Osteoblast (primary cell): ENCODE data around the gene NEK5. TPM values are rescaled to one million over a fixed set of nuclear protein-coding genes. Genes with fewer than 3 reads are reported as not detected.
A peak's percentile ranks its signal among the peaks of the same experiment; 100 is the strongest.
"Not testable (repeated sequence)": the region's sequence is repeated elsewhere in the genome, so short reads cannot be mapped to it uniquely, and the experiment has no call there.

Experiments used
- DNase-seq: peaks from one replicate; pipeline ENCODE4 v3.0.0; 2011; ENCODE audit warnings: low spot score, mixed read lengths; ENCODE audit not compliant: insufficient read length; ENCODE audit errors: missing footprints
- H2AFZ ChIP-seq: 2 replicates; pipeline ENCODE4 v1.6.0; 2011; ENCODE audit warnings: mild to moderate bottlenecking, low read length
- H3K27ac ChIP-seq: 2 replicates; pipeline ENCODE4 v1.5.1; 2011; ENCODE audit warnings: mild to moderate bottlenecking, low read depth, low read length, moderate library complexity
- H3K27me3 ChIP-seq: 2 replicates; pipeline ENCODE4 v1.6.0; 2012; ENCODE audit warnings: mild to moderate bottlenecking, control low read depth, inconsistent platforms, low read length, moderate library complexity; ENCODE audit not compliant: insufficient read depth
- H3K36me3 ChIP-seq: 2 replicates; pipeline ENCODE4 v1.5.1; 2011; ENCODE audit warnings: mild to moderate bottlenecking, low read length, control low read depth, moderate library complexity; ENCODE audit not compliant: insufficient read depth
- H3K4me1 ChIP-seq: 2 replicates; pipeline ENCODE4 v1.5.1; 2011; ENCODE audit warnings: mild to moderate bottlenecking, low read length, control low read depth, moderate library complexity; ENCODE audit not compliant: insufficient read depth
- H3K4me2 ChIP-seq: 2 replicates; pipeline ENCODE4 v1.6.0; 2011; ENCODE audit warnings: mild to moderate bottlenecking, low read length; ENCODE audit not compliant: insufficient read depth
- H3K4me3 ChIP-seq: fragments of 200-600 bp; sonication (generic); 3 replicates; pipeline ENCODE4 v1.5.1; 2012; ENCODE audit warnings: mild to moderate bottlenecking, low read length, inconsistent platforms; ENCODE audit not compliant: insufficient read depth
- H3K79me2 ChIP-seq: 2 replicates; pipeline ENCODE4 v1.6.0; 2012; ENCODE audit warnings: mild to moderate bottlenecking, low read length, control low read depth, inconsistent platforms; ENCODE audit not compliant: insufficient read depth
- H3K9me3 ChIP-seq: 2 replicates; pipeline ENCODE4 v1.5.1; 2011; ENCODE audit warnings: low read depth, low read length, control low read depth
- H4K20me1 ChIP-seq: 2 replicates; pipeline ENCODE4 v1.6.0; 2012; ENCODE audit warnings: mild to moderate bottlenecking, low read length, control low read depth; ENCODE audit not compliant: insufficient read depth
- CTCF ChIP-seq: IDR thresholded peaks from 2 replicates; pipeline ENCODE4 v1.5.1; 2011; ENCODE audit warnings: mild to moderate bottlenecking, low read depth, low read length, moderate library complexity; ENCODE audit errors: extremely low read depth
- total RNA-seq: library from RNA; depleted of rRNA; stranded (reverse); fragments of >200 nt; gene quantifications from 2 replicates; pipeline ENCODE4 v1.2.3, GENCODE V29; 2012

NEK5 gene
- total RNA-seq, 1 donor = 0.36 TPM

GRCh38 chr13:52091473-52091872 is 37.4 kb downstream of the NEK5 start:
- Histone ChIP-seq H3K27ac (no peak overlapping the region), H3K27me3 (no peaks in the 10 kb centered on the region), H3K4me2 (no peak overlapping the region), H3K4me1 (no peaks in the 10 kb centered on the region), H3K36me3 (no peaks in the 10 kb centered on the region), H3K4me3 (no peak overlapping the region), H4K20me1 (no peaks in the 10 kb centered on the region), H3K79me2 (no peaks in the 10 kb centered on the region), H3K9me3 (no peaks in the 10 kb centered on the region), H2AFZ (no peak overlapping the region)
- no peak for DNase-seq
- TF ChIP-seq CTCF = no peak

- Histone ChIP-seq H3K27me3 (no peaks in the 10 kb centered on the region), H3K9me3 (no peaks in the 10 kb centered on the region), H2AFZ (no peak overlapping the region), H3K36me3 (no peaks in the 10 kb centered on the region), H3K4me2 (no peak overlapping the region), H4K20me1 (no peaks in the 10 kb centered on the region), H3K27ac (no peak overlapping the region), H3K4me1 (no peaks in the 10 kb centered on the region), H3K4me3 (no peak overlapping the region), H3K79me2 (no peaks in the 10 kb centered on the region)
- peak; percentile 88 for DNase-seq
- TF ChIP-seq CTCF = no peak
Observed at GRCh38 chr13:52085421-52085820, 43.5 kb downstream of the NEK5 start.

GRCh38 chr13:52084981-52085380 is 43.9 kb downstream of the NEK5 start:
- H3K27ac ChIP-seq = not testable (repeated sequence)

GRCh38 chr13:52082601-52083000 is 46.3 kb downstream of the NEK5 start:
- DNase-seq = no peak
- no peak for TF ChIP-seq CTCF

More at GRCh38 chr13:52084981-52085380, 43.9 kb downstream of the NEK5 start:
- H3K79me2 ChIP-seq, H3K9me3 ChIP-seq, H3K4me1 ChIP-seq, H3K4me3 ChIP-seq, H2AFZ ChIP-seq, H4K20me1 ChIP-seq, H3K36me3 ChIP-seq, DNase-seq, H3K4me2 ChIP-seq, H3K27me3 ChIP-seq: not testable (repeated sequence)

GRCh38 chr13:52079891-52080290 is 49.0 kb downstream of the NEK5 start:
- not testable (repeated sequence) for H3K4me1 ChIP-seq, H3K36me3 ChIP-seq, H3K27me3 ChIP-seq, DNase-seq, H3K4me3 ChIP-seq, H3K79me2 ChIP-seq, H4K20me1 ChIP-seq, H3K4me2 ChIP-seq, H3K27ac ChIP-seq, H2AFZ ChIP-seq, H3K9me3 ChIP-seq

More at GRCh38 chr13:52082601-52083000, 46.3 kb downstream of the NEK5 start:
- Histone ChIP-seq H3K27ac (no peak overlapping the region), H4K20me1 (no peaks in the 10 kb centered on the region), H2AFZ (no peak overlapping the region), H3K79me2 (no peaks in the 10 kb centered on the region), H3K4me2 (no peak overlapping the region), H3K36me3 (no peaks in the 10 kb centered on the region), H3K4me1 (no peaks in the 10 kb centered on the region), H3K27me3 (no peaks in the 10 kb centered on the region), H3K9me3 (no peaks in the 10 kb centered on the region), H3K4me3 (no peak overlapping the region)
